HepG2 (cell line): ENCODE results near the gene TNPO3. TPM values are rescaled to one million over a fixed set of nuclear protein-coding genes. Genes with fewer than 3 reads are reported as not detected.

ENCODE experiments used
- ARNT2 ChIP-seq: sonication (generic); formaldehyde crosslinking; IDR thresholded peaks from 2 replicates; pipeline ENCODE4 v1.8.0; 2022; ENCODE audit warnings: mild to moderate bottlenecking, low read depth, missing genetic modification reagents, moderate library complexity
- HNRNPK ChIP-seq: fragments of 200-400 bp; formaldehyde crosslinking; IDR thresholded peaks from 2 replicates; pipeline ENCODE4 v1.6.1; 2018; ENCODE audit warnings: low read length, low read depth, moderate library complexity, mild to moderate bottlenecking; ENCODE audit not compliant: poor library complexity, severe bottlenecking
- MED1 ChIP-seq: sonication (generic); formaldehyde crosslinking; IDR thresholded peaks from 2 replicates; pipeline ENCODE4 v1.4.0; 2020; ENCODE audit warnings: missing genetic modification reagents
- XRCC5 ChIP-seq: fragments of 200-400 bp; formaldehyde crosslinking; optimal IDR thresholded peaks from 2 replicates; pipeline ENCODE3; 2017; ENCODE audit warnings: mild to moderate bottlenecking, low read length
- ZFP36L2 ChIP-seq: sonication (generic); formaldehyde crosslinking; IDR thresholded peaks from 2 replicates; pipeline ENCODE4 v1.4.0; 2020; ENCODE audit warnings: missing genetic modification reagents
- ZFP41 ChIP-seq: sonication (generic); formaldehyde crosslinking; IDR thresholded peaks from 2 replicates; pipeline ENCODE4 v1.4.0; 2020; ENCODE audit warnings: mild to moderate bottlenecking, missing genetic modification reagents, borderline replicate concordance
- ZNF296 ChIP-seq: sonication (generic); formaldehyde crosslinking; conservative IDR thresholded peaks from 2 replicates; pipeline ENCODE4 v1.5.0; 2020; ENCODE audit warnings: mild to moderate bottlenecking, missing genetic modification reagents
- ZNF367 ChIP-seq: sonication (generic); formaldehyde crosslinking; IDR thresholded peaks from 2 replicates; pipeline ENCODE4 v1.4.0; 2020; ENCODE audit warnings: missing genetic modification reagents, borderline replicate concordance
- ZNF468 ChIP-seq: sonication (generic); formaldehyde crosslinking; IDR thresholded peaks from 2 replicates; pipeline ENCODE4 v1.8.0; 2022; ENCODE audit warnings: mild to moderate bottlenecking, moderate library complexity, missing genetic modification reagents
- ZNF619 ChIP-seq: sonication (generic); formaldehyde crosslinking; IDR thresholded peaks from 2 replicates; pipeline ENCODE4 v1.4.0; 2020; ENCODE audit warnings: mild to moderate bottlenecking, missing genetic modification reagents
- ZNF674 ChIP-seq: sonication (generic); formaldehyde crosslinking; IDR thresholded peaks from 2 replicates; pipeline ENCODE4 v1.5.0; 2020; ENCODE audit warnings: low read depth, mild to moderate bottlenecking, missing genetic modification reagents
- polyA plus RNA-seq, 8 experiments: library from polyadenylated mRNA; depleted of rRNA in 3 of 8; stranded (reverse) in 7 of 8; unstranded in 1 of 8; fragments of >200 nt; fragmentation: Illumina TruSeq in 4 of 8; extraction: Trizol in 4 of 8; gene quantifications; 2 replicates each; pipeline versions ENCODE4 v1.2.1 to v1.2.3, GENCODE V29; 2011 to 2016; ENCODE audit warnings: low read depth in 4 of 8, missing spikeins in 1 of 8, mixed read lengths in 1 of 8; ENCODE audit not compliant: insufficient read depth in 1 of 8
- total RNA-seq, 5 experiments: library from RNA; depleted of rRNA; stranded (reverse); fragments of >200 nt; fragmentation: Illumina TruSeq; extraction: Trizol; gene quantifications; 2 replicates each; pipeline ENCODE4 v1.2.3, GENCODE V29; 2016; ENCODE audit warnings: low read depth in 1 of 5
- TF ChIP-seq, protein P1 (sequence below): sonication (generic); formaldehyde crosslinking; IDR thresholded peaks from 2 replicates; pipeline ENCODE4 v1.5.0; 2020; ENCODE audit warnings: missing genetic modification reagents
- TF ChIP-seq, protein P2 (sequence below): sonication (generic); formaldehyde crosslinking; IDR thresholded peaks from 2 replicates; pipeline ENCODE4 v1.4.0; 2020; ENCODE audit warnings: missing genetic modification reagents
- TF ChIP-seq, protein P3 (sequence below): sonication (generic); formaldehyde crosslinking; IDR thresholded peaks from 2 replicates; pipeline ENCODE4 v1.4.0; 2020; ENCODE audit warnings: mild to moderate bottlenecking, missing genetic modification reagents, borderline replicate concordance

The TNPO3 gene
- total and polyA plus RNA-seq, 2 of the 13 experiments (the other 11 are each of a cell fraction or from before 2014, with no cell fraction given) = 23.8 to 44.6 TPM

DNA sequence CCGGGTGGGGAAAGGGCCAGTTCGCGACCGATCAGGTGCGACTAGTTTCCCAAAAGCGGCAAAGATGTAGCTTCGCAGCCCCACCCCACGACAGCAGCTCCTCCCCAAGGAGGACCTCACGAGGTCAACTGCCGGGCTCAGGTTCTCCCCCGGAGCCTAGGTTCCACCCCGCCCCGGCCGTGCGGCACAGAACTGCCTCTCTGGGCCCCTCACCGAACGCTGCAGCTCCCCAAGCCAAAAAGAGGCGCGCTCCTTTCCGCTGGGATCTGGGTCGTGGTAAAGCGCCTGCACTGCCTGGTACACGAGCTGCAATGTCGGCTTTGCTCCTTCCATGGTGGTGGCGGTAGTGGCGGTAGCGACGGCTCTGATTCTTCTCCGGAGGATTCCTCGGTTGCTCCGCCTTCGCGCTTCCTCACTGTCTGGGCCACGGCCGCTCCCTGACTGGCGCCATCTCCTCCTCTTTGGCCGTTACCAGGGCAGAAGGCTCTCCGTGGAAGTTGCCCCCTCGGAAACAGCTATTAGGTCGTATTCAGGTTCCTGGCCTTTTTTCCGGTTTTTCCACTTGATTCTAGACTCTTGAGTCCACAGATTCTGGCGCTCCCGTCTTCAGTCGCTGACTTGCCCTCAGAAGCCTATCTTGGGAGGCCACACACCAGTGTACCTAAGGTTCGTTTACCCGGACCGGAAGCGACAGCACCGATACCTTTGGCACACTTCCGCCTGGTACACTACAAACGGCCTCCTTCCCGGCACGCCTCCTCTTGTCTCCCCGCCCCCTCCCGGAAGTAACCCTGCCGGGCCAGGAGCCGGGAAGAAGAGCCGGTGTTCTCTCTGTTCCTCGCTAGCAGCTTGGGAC, at the start of gene TNPO3 (continued):
- TF ChIP-seq MED1 (CRISPR knock-in tag) (peak; percentile 45; the same call in 1 of the 2 replicates), ZFP36L2 (CRISPR knock-in tag) (0 out of 2 replicates have a peak, but pooled peaks have one; percentile 38), ZNF296 (peak; percentile 76; the same call in 1 of the 2 replicates), ZFP41 (0 out of 2 replicates have a peak, but pooled peaks have one; percentile 80), HNRNPK (no peak), XRCC5 (peak; percentile 22), ARNT2 (peak; percentile 52), ZNF619 (CRISPR knock-in tag) (0 out of 2 replicates have a peak, but pooled peaks have one; percentile 71), ZNF674 (CRISPR knock-in tag) (no peak), ZNF367 (CRISPR knock-in tag) (no peak), ZNF468 (CRISPR knock-in tag) (no peak)
- TF ChIP-seq, protein P1, sequence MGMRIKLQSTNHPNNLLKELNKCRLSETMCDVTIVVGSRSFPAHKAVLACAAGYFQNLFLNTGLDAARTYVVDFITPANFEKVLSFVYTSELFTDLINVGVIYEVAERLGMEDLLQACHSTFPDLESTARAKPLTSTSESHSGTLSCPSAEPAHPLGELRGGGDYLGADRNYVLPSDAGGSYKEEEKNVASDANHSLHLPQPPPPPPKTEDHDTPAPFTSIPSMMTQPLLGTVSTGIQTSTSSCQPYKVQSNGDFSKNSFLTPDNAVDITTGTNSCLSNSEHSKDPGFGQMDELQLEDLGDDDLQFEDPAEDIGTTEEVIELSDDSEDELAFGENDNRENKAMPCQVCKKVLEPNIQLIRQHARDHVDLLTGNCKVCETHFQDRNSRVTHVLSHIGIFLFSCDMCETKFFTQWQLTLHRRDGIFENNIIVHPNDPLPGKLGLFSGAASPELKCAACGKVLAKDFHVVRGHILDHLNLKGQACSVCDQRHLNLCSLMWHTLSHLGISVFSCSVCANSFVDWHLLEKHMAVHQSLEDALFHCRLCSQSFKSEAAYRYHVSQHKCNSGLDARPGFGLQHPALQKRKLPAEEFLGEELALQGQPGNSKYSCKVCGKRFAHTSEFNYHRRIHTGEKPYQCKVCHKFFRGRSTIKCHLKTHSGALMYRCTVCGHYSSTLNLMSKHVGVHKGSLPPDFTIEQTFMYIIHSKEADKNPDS (CRISPR knock-in tag) = peak; percentile 42; the same call in 1 of the 2 replicates
- TF ChIP-seq, protein P2, sequence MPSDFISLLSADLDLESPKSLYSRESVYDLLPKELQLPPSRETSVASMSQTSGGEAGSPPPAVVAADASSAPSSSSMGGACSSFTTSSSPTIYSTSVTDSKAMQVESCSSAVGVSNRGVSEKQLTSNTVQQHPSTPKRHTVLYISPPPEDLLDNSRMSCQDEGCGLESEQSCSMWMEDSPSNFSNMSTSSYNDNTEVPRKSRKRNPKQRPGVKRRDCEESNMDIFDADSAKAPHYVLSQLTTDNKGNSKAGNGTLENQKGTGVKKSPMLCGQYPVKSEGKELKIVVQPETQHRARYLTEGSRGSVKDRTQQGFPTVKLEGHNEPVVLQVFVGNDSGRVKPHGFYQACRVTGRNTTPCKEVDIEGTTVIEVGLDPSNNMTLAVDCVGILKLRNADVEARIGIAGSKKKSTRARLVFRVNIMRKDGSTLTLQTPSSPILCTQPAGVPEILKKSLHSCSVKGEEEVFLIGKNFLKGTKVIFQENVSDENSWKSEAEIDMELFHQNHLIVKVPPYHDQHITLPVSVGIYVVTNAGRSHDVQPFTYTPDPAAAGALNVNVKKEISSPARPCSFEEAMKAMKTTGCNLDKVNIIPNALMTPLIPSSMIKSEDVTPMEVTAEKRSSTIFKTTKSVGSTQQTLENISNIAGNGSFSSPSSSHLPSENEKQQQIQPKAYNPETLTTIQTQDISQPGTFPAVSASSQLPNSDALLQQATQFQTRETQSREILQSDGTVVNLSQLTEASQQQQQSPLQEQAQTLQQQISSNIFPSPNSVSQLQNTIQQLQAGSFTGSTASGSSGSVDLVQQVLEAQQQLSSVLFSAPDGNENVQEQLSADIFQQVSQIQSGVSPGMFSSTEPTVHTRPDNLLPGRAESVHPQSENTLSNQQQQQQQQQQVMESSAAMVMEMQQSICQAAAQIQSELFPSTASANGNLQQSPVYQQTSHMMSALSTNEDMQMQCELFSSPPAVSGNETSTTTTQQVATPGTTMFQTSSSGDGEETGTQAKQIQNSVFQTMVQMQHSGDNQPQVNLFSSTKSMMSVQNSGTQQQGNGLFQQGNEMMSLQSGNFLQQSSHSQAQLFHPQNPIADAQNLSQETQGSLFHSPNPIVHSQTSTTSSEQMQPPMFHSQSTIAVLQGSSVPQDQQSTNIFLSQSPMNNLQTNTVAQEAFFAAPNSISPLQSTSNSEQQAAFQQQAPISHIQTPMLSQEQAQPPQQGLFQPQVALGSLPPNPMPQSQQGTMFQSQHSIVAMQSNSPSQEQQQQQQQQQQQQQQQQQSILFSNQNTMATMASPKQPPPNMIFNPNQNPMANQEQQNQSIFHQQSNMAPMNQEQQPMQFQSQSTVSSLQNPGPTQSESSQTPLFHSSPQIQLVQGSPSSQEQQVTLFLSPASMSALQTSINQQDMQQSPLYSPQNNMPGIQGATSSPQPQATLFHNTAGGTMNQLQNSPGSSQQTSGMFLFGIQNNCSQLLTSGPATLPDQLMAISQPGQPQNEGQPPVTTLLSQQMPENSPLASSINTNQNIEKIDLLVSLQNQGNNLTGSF = no peak
- TF ChIP-seq, protein P3, sequence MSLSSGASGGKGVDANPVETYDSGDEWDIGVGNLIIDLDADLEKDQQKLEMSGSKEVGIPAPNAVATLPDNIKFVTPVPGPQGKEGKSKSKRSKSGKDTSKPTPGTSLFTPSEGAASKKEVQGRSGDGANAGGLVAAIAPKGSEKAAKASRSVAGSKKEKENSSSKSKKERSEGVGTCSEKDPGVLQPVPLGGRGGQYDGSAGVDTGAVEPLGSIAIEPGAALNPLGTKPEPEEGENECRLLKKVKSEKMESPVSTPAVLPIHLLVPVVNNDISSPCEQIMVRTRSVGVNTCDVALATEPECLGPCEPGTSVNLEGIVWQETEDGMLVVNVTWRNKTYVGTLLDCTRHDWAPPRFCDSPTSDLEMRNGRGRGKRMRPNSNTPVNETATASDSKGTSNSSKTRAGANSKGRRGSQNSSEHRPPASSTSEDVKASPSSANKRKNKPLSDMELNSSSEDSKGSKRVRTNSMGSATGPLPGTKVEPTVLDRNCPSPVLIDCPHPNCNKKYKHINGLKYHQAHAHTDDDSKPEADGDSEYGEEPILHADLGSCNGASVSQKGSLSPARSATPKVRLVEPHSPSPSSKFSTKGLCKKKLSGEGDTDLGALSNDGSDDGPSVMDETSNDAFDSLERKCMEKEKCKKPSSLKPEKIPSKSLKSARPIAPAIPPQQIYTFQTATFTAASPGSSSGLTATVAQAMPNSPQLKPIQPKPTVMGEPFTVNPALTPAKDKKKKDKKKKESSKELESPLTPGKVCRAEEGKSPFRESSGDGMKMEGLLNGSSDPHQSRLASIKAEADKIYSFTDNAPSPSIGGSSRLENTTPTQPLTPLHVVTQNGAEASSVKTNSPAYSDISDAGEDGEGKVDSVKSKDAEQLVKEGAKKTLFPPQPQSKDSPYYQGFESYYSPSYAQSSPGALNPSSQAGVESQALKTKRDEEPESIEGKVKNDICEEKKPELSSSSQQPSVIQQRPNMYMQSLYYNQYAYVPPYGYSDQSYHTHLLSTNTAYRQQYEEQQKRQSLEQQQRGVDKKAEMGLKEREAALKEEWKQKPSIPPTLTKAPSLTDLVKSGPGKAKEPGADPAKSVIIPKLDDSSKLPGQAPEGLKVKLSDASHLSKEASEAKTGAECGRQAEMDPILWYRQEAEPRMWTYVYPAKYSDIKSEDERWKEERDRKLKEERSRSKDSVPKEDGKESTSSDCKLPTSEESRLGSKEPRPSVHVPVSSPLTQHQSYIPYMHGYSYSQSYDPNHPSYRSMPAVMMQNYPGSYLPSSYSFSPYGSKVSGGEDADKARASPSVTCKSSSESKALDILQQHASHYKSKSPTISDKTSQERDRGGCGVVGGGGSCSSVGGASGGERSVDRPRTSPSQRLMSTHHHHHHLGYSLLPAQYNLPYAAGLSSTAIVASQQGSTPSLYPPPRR (CRISPR knock-in tag) = peak; percentile 38; the same call in 1 of the 2 replicates
